HL-60 (cell line): ENCODE results near the gene PLA2G4C.

ENCODE experiments used
- DNase-seq, 2 experiments: peaks; one replicate each; pipeline ENCODE4 v3.0.0-alpha.2; 2010 to 2020; ENCODE audit warnings: low read depth in 1 of 2, low spot score in 1 of 2
- H3K27ac ChIP-seq: fragments of 250-450 bp; sonication (Bioruptor Pico); replicated peaks from 2 replicates; pipeline ENCODE4 v1.5.1; 2020; ENCODE audit warnings: mild to moderate bottlenecking, moderate library complexity
- H3K27me3 ChIP-seq: fragments of 250-450 bp; sonication (Bioruptor Pico); 2 replicates; pipeline ENCODE4 v1.5.1; 2021; ENCODE audit warnings: mild to moderate bottlenecking, moderate library complexity; ENCODE audit not compliant: insufficient read depth, poor library complexity, severe bottlenecking
- H3K4me3 ChIP-seq: replicated peaks from 2 replicates; pipeline ENCODE4 v1.5.1; 2011; ENCODE audit warnings: mild to moderate bottlenecking, control low read depth, low read length; ENCODE audit not compliant: insufficient read depth
- GABPA ChIP-seq: IDR thresholded peaks from 2 replicates; pipeline ENCODE4 v1.6.1; 2012; ENCODE audit warnings: low read depth
- POLR2AphosphoS5 ChIP-seq: IDR thresholded peaks from 2 replicates; pipeline ENCODE4 v1.6.1; 2012; ENCODE audit warnings: low read depth
- SPI1 ChIP-seq: IDR thresholded peaks from 2 replicates; pipeline ENCODE4 v1.6.1; 2012; ENCODE audit warnings: low read depth, mild to moderate bottlenecking, borderline replicate concordance
- TF ChIP-seq, protein P1 (sequence below): IDR thresholded peaks from 2 replicates; pipeline ENCODE4 v1.6.1; 2012; ENCODE audit warnings: low read depth; ENCODE audit not compliant: insufficient replicate concordance
- TF ChIP-seq, protein P2 (sequence below): IDR thresholded peaks from one replicate; pipeline ENCODE4 v1.5.1; 2011; ENCODE audit warnings: low read length, control low read depth, inconsistent platforms; ENCODE audit not compliant: insufficient read depth

Gene PLA2G4C

DNA sequence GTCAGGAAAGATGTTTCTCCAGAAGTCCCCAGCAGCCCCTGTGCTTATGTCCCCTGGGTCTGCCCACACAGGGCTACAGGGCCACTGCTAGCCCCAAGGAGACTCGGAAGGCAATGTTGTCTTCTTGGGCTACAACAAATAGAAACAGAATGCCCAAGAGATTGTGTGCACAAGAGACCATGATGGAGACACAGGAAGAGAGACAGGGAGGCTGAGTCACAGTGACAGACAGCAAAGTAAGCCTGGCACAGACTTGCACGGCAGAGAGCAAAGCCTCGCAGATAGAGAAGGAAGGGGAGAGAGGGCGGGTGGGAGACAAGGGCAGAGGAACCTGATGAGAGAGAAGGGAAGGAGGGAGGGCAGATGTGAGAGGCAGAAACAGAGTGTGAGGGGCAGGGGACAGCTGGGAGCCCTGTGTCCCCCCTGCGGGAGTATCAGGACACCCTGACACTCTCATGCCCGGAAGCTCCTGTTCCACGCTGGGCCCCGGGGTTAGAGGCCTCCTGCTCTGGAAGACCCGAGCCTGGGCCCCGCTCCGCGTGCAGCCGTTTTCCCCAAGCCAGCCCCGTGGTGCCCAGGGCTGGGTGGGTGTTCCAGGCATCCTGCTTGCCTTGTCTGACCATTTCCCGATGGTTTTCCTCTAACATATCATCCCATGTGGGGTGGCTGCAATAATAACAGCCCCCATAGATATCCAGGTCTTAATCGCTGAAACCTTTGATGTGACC is 2.7 kb upstream of the PLA2G4C start:
- no peak for DNase-seq
- Histone ChIP-seq H3K4me3 (no peak overlapping the region), H3K27me3 (no peaks in the 10 kb centered on the region), H3K27ac (no peak overlapping the region)
- TF ChIP-seq SPI1 (no peak), GABPA (no peak), POLR2AphosphoS5 (no peak)
- TF ChIP-seq, protein P1, sequence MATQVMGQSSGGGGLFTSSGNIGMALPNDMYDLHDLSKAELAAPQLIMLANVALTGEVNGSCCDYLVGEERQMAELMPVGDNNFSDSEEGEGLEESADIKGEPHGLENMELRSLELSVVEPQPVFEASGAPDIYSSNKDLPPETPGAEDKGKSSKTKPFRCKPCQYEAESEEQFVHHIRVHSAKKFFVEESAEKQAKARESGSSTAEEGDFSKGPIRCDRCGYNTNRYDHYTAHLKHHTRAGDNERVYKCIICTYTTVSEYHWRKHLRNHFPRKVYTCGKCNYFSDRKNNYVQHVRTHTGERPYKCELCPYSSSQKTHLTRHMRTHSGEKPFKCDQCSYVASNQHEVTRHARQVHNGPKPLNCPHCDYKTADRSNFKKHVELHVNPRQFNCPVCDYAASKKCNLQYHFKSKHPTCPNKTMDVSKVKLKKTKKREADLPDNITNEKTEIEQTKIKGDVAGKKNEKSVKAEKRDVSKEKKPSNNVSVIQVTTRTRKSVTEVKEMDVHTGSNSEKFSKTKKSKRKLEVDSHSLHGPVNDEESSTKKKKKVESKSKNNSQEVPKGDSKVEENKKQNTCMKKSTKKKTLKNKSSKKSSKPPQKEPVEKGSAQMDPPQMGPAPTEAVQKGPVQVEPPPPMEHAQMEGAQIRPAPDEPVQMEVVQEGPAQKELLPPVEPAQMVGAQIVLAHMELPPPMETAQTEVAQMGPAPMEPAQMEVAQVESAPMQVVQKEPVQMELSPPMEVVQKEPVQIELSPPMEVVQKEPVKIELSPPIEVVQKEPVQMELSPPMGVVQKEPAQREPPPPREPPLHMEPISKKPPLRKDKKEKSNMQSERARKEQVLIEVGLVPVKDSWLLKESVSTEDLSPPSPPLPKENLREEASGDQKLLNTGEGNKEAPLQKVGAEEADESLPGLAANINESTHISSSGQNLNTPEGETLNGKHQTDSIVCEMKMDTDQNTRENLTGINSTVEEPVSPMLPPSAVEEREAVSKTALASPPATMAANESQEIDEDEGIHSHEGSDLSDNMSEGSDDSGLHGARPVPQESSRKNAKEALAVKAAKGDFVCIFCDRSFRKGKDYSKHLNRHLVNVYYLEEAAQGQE, result no peak
- TF ChIP-seq, protein P2, sequence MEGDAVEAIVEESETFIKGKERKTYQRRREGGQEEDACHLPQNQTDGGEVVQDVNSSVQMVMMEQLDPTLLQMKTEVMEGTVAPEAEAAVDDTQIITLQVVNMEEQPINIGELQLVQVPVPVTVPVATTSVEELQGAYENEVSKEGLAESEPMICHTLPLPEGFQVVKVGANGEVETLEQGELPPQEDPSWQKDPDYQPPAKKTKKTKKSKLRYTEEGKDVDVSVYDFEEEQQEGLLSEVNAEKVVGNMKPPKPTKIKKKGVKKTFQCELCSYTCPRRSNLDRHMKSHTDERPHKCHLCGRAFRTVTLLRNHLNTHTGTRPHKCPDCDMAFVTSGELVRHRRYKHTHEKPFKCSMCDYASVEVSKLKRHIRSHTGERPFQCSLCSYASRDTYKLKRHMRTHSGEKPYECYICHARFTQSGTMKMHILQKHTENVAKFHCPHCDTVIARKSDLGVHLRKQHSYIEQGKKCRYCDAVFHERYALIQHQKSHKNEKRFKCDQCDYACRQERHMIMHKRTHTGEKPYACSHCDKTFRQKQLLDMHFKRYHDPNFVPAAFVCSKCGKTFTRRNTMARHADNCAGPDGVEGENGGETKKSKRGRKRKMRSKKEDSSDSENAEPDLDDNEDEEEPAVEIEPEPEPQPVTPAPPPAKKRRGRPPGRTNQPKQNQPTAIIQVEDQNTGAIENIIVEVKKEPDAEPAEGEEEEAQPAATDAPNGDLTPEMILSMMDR, result no peak

DNA sequence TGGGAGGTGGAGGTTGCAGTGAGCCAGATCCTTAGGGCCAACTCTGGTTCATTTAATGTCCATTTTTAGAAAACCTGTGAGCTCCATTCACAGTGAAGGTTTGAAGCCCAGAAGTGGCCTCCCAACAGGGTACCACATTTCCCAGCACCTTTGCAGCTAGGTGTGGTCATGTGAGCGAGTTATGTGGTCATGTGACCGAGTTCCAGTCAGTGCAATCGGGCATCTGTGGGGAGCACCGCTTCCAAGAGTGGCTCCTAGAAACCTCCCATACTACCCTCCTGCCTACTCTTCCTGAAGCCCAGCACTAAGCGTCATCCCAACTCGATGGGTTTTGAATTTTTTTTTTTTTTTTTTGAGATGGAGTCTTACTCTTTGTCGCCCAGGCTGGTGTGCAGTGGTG is 663 bp upstream of the PLA2G4C start:
- Histone ChIP-seq H3K27me3 (no peaks in the 10 kb centered on the region), H3K4me3 (no peak overlapping the region), H3K27ac (no peak overlapping the region)
- TF ChIP-seq SPI1 (no peak), POLR2AphosphoS5 (no peak), GABPA (no peak)
- TF ChIP-seq, protein P2, result no peak
- TF ChIP-seq, protein P1, result no peak
- no peak for DNase-seq

DNA sequence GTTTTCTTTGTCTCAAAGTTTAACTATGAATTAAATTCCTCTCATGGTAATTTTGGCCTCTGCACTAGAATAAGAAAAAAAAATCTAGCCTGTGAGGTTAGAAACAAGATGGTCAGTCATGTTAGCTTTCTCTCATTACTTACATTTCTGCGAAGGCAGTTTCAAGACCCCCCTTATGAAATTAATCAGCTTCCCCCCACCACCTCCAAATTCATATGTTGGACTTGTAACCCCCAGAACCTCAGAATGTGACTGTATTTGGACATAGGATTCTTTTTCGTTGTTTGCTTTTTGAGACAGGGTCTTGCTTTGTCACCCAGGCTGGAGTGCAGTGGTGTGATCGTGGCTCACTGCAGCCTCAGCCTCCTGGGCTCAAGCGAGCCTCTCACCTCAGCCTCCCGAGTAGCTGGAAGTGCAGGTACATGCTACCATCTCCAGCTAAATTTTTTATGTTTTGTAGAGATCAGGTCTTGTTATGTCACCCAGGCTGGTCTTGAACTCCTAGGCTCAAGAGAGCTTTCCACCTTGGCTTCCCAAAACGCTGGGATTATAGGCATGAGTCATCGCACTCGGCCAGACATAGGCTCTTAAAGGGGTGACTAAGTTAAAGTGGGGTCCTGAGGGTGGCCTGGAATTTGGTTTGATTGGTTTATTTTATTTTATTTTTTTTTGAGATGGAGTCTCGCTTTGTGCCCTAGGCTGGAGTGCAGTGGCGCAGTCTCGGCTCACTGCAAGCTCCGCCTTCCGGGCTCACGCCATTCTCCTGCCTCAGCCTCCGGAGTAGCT is 1.4 kb downstream of the PLA2G4C start:
- Histone ChIP-seq H3K4me3 (no peak overlapping the region), H3K27me3 (no peaks in the 10 kb centered on the region), H3K27ac (no peak overlapping the region)
- TF ChIP-seq, protein P1, result no peak
- no peak for DNase-seq
